Activated CD8-positive, alpha-beta memory T cell treated with anti-CD3 and anti-CD28 coated beads, Interleukin-2, amount 10 ng/mL, durations not matched to agents 7 days and 5 days (primary cell): ENCODE data around the gene AK6. TPM values are rescaled to one million over a fixed set of nuclear protein-coding genes. Genes with fewer than 3 reads are reported as not detected.

Experiments
- ATAC-seq: fragments of 150-1000 bp; cut with Tn5 transposase; one replicate; pipeline ENCODE4 v1.10.0; 2021; ENCODE audit warnings: moderate library complexity
- CTCF ChIA-PET: fragments of 350-600 bp; sonication (Branson Sonifier 250); formaldehyde crosslinking; loops from one replicate; lab custom pipeline; 2021; ENCODE audit warnings: antibody characterized with exemption; lab: Charles Lee
- DNase-seq: peaks from one replicate; pipeline ENCODE4 v3.0.0-alpha.2; 2020
- H3K27ac Mint-ChIP-seq: one replicate; pipeline ENCODE4 v1.8.0; 2021; ENCODE audit warnings: mild to moderate bottlenecking, mixed read lengths
- H3K27me3 Mint-ChIP-seq: one replicate; pipeline ENCODE4 v1.8.0; 2021; ENCODE audit warnings: mixed read lengths
- H3K36me3 Mint-ChIP-seq: one replicate; pipeline ENCODE4 v1.8.0; 2021; ENCODE audit warnings: mild to moderate bottlenecking, mixed read lengths
- H3K4me1 Mint-ChIP-seq: one replicate; pipeline ENCODE4 v1.8.0; 2021; ENCODE audit warnings: mixed read lengths
- H3K4me3 Mint-ChIP-seq: one replicate; pipeline ENCODE4 v1.8.0; 2021; ENCODE audit warnings: mild to moderate bottlenecking, moderate library complexity, mixed read lengths
- H3K9me3 Mint-ChIP-seq: one replicate; pipeline ENCODE4 v1.8.0; 2022; ENCODE audit warnings: low read depth, mixed read lengths
- total RNA-seq, 2 experiments: library from RNA; stranded (reverse); gene quantifications; one replicate each; pipeline ENCODE4 v1.2.3, GENCODE V29; 2021

The AK6 gene
- total RNA-seq, 2 experiments from 2014 or later = 31.8 to 49.1 TPM

DNA sequence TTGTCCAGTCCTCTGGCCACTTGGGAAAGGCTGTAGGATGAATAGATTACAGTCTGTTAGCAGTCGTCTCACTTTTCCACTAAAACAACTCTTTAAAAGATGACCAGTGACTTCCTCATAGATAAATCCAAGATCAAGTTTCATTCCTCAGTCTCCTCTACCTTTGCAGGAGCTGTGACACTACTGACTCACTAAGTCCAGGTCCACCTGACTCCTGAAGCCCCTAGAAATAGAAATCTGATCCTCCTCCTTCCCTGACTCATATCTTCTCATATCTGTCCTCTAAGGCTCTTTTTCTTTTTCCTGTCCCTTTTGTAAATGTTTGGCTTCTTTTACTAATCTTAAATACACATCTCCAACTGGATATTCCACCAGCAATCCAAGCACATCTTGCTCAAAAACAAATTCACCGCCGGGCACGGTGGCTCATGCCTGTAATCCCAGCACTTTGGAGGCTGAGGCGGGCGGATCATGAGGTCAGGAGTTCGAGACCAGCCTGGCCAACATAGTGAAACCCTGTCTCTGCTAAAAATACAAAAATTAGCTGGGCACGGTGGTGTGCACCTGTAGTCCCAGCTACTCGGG, 39.3 kb downstream of the AK6 start:
- Mint-ChIP-seq H3K27me3 (no peaks in the 10 kb centered on the region), H3K4me1 (peaks cover 14% of the 10 kb centered on the region), H3K4me3 (no peak overlapping the region), H3K36me3 (peaks cover 1% of the 10 kb centered on the region), H3K27ac (no peak overlapping the region), H3K9me3 (no peaks in the 10 kb centered on the region)
- ATAC-seq (no peak), DNase-seq (no peak)
- CTCF ChIA-PET = no interaction called here

DNA sequence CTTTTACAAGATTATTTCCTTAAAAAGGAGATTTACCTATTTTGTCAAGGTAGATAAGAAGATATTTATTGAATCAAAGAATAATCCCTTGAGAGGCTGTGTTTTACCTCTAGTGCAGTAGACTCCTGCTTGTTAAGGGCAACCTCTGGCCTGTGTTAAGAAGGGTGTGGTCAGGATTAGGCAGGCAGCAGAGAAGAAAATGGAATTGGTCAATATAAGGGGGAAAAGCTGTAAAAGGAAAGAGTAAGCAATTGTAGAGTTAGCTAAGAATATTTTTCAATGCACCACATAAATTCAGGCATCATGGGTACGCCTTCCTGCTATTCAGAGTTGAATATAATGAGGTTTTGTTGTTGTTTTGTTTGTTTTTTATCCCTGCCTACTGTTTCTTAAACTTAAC, 43.0 kb downstream of the AK6 start:
- CTCF ChIA-PET = interaction anchor here (0.9 to 1.2 kb wide), 2 partner anchors 9 to 220 kb away, joined by 4 read pairs; no protein-coding TSS in a partner anchor
- peaks cover 1% of the 10 kb centered on the region for H3K36me3 Mint-ChIP-seq
- H3K9me3 Mint-ChIP-seq = no peaks in the 10 kb centered on the region
- no peak overlapping the region for H3K27ac Mint-ChIP-seq
- DNase-seq = no peak
- H3K27me3 Mint-ChIP-seq = no peaks in the 10 kb centered on the region
- no peak for ATAC-seq
- H3K4me1 Mint-ChIP-seq = no peaks in the 10 kb centered on the region
- no peak overlapping the region for H3K4me3 Mint-ChIP-seq

DNA sequence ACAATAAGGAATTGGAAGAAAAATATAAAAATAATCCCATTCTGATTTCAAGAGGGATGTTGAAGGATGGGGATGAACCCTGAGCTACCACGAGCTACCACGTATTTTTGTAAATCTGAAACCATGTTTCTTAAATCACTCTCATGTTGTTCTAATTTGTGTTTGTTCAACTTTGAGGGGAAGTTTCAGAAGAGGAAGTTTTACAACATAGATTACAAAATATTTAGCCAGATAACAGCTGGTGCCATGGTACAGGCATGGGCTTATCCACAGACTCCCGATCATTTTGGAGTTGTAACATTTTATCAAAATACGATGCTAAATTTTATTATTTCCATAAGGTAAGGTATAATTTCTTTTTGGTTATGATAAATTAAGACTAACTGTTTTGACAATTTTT, 51.9 kb downstream of the AK6 start:
- CTCF ChIA-PET = no interaction called here
- H3K9me3 Mint-ChIP-seq = no peaks in the 10 kb centered on the region
- no peaks in the 10 kb centered on the region for H3K27me3 Mint-ChIP-seq
- ATAC-seq = no peak
- H3K27ac Mint-ChIP-seq = no peak overlapping the region
- no peak overlapping the region for H3K4me3 Mint-ChIP-seq
- H3K36me3 Mint-ChIP-seq = peaks cover 28% of the 10 kb centered on the region
- no peaks in the 10 kb centered on the region for H3K4me1 Mint-ChIP-seq
- no peak for DNase-seq

DNA sequence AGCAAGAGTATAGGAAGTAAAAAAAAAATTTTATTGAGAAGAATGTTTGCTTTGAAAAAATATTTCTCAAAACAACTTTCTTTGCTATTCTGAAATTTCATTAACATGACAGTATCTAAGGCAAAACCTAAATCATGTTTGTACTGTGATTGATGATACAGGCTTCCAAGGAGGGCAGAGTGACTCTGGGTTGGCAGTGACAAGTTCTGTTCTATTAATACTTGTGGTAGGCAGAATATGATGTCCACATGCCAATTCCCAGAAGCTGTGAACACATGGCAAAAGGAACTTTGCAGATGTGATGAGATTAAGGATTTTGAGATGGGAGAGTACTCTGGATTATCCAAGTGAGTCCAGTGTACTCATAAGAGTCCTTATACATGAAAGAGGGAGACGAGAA, 53.3 kb downstream of the AK6 start:
- H3K4me1 Mint-ChIP-seq = no peaks in the 10 kb centered on the region
- no peaks in the 10 kb centered on the region for H3K27me3 Mint-ChIP-seq
- DNase-seq (no peak), ATAC-seq (no peak)
- CTCF ChIA-PET = interaction anchor here (0.7 to 1.0 kb wide), 2 partner anchors 19 to 91 kb away, joined by 3 to 4 read pairs; no protein-coding TSS in a partner anchor
- no peak overlapping the region for H3K27ac Mint-ChIP-seq
- H3K9me3 Mint-ChIP-seq = peaks cover 1% of the 10 kb centered on the region
- H3K4me3 Mint-ChIP-seq = no peak overlapping the region
- H3K36me3 Mint-ChIP-seq = peaks cover 30% of the 10 kb centered on the region

DNA sequence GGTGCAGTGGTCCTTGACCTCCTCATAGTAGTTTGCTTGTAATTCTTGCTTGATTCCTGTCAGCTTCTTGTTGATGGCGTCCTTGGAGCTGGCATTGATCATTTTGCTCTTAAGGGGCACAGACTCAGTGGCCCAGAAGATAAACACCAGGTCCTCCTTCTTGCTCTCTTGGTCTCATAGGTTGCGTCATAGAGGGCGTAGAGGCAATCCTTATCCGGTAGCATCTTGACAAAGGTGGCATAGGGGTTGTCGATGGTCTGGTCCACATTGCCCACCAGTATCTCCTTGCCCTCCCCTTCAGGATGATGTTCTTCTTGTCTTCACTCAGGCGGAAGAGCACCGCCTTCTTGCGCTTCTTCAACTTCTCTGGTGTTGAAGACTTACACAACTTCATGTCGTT, 55.9 kb downstream of the AK6 start:
- no peak overlapping the region for H3K4me3 Mint-ChIP-seq
- ATAC-seq (no peak), DNase-seq (no peak)
- CTCF ChIA-PET = no interaction called here
- peaks cover 9% of the 10 kb centered on the region for H3K9me3 Mint-ChIP-seq
- H3K4me1 Mint-ChIP-seq = peaks cover 1% of the 10 kb centered on the region
- no peak overlapping the region for H3K27ac Mint-ChIP-seq
- H3K27me3 Mint-ChIP-seq = no peaks in the 10 kb centered on the region
- peaks cover 42% of the 10 kb centered on the region for H3K36me3 Mint-ChIP-seq

DNA sequence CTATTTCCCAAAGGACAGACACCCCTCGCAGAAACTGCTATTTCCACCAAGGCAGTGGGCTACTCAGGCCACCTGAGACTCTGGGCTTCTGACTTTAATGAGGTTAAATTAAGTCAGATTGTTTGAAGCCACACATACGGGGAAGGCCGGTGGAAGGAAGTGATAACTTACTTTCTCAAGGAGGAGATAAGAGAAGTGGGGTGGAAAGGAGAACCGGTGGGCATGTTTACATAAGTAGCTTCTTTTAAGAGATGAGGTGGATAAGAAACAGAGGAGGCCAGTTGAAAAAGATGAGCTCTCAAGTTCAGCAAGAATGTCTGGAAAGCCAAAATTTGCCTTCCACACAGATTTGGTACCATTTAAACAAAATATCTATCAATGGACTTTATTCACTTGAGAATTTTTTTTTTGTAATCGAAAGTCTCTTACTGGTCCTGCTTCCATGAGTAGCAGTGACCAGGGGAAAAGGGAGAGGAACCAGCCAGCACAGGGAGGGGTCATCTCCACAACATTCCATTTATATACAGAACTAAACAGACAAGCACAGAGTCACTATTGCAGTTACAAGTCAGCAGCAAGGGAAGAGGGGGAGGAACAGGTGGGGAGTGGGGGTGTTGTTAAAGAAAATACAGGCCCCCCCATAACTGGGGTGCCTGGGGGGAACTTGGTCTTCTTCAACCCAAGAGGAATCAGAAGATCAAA, 56.7 kb downstream of the AK6 start:
- Mint-ChIP-seq H3K4me3 (no peak overlapping the region), H3K4me1 (peaks cover 3% of the 10 kb centered on the region), H3K27me3 (no peaks in the 10 kb centered on the region), H3K36me3 (peaks cover 50% of the 10 kb centered on the region), H3K27ac (no peak overlapping the region), H3K9me3 (peaks cover 11% of the 10 kb centered on the region)
- ATAC-seq (no peak), DNase-seq (no peak)
- CTCF ChIA-PET = no interaction called here

DNA sequence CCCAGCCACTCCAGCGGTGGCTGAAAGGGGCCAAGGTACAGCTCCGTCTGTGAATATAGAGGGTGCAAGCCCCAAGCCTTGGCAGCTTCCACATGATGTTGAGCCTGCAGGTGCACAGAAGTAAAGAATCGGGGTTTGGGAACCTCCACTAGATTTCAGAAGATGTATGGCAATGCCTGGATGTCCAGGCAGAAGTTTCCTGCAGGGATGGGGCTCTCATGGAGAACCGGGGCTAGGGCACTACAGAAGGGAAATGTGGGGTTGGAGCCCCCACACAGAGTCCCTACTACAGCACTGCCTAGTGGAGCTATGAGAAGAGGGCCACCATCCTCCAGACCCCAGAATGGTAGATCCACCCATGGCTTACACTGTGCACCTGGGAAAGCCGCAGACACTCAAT, 59.9 kb downstream of the AK6 start:
- H3K27ac Mint-ChIP-seq = no peak overlapping the region
- peaks cover 3% of the 10 kb centered on the region for H3K4me1 Mint-ChIP-seq
- CTCF ChIA-PET = interaction anchor here (1.1 kb wide), 1 partner anchor 274 kb away, joined by 3 read pairs; no protein-coding TSS in a partner anchor
- H3K27me3 Mint-ChIP-seq = no peaks in the 10 kb centered on the region
- DNase-seq = no peak
- no peak for ATAC-seq
- peaks cover 62% of the 10 kb centered on the region for H3K36me3 Mint-ChIP-seq
- no peak overlapping the region for H3K4me3 Mint-ChIP-seq
- H3K9me3 Mint-ChIP-seq = peaks cover 11% of the 10 kb centered on the region

DNA sequence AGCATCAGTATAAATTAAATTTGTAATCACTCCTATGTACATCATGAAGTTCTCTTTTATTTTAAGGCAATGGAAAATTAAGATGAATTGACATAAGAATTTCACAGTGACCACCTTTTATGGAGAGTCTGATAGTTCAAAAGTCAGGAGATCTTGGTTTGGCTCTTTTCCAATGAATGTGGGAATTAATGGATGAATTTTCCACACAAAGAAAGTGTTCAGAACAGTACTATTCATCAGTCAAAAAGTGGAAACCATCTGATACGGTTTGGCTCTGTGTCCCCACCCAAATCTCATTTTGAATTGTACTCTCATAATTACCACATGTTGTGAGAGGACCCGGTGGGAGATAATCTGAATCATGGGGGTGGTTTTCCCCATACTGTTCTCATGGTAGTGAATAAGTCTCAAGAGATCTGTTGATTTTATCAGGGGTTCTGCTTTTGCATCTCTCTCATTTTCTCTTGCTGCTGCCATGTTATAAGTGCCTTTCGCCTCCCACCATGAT, 61.2 kb downstream of the AK6 start:
- H3K36me3 Mint-ChIP-seq = peaks cover 55% of the 10 kb centered on the region
- H3K27ac Mint-ChIP-seq = no peak overlapping the region
- DNase-seq = no peak
- no peaks in the 10 kb centered on the region for H3K27me3 Mint-ChIP-seq
- H3K4me1 Mint-ChIP-seq = peaks cover 3% of the 10 kb centered on the region
- no peak for ATAC-seq
- CTCF ChIA-PET = no interaction called here
- H3K9me3 Mint-ChIP-seq = peaks cover 11% of the 10 kb centered on the region
- H3K4me3 Mint-ChIP-seq = no peak overlapping the region

DNA sequence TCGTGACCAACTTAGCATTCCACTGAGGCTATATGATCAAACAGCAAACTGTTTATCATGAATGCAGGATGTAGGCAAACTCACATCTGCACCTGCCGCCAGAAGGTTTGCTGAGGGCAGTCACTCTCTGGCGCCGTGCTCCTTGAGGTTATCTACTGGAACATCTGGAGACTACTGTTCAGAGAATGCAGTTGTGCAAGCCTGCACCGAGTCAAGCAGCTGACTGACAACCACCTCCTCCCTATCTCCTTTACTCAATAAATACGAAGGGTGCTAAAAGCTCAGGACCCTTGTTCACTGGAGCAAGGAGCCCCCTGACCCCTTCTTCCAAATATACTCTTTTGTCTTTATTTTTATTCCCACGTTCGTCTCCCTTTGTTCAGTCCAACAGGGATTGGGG, 63.8 kb downstream of the AK6 start:
- Mint-ChIP-seq H3K4me1 (peaks cover 3% of the 10 kb centered on the region), H3K9me3 (peaks cover 9% of the 10 kb centered on the region), H3K36me3 (peaks cover 46% of the 10 kb centered on the region), H3K4me3 (no peak overlapping the region), H3K27ac (no peak overlapping the region), H3K27me3 (no peaks in the 10 kb centered on the region)
- no peak for ATAC-seq
- DNase-seq = no peak
- CTCF ChIA-PET = interaction anchor here (0.7 kb wide), 1 partner anchor 19 kb away, joined by 3 read pairs; no protein-coding TSS in a partner anchor

Other genes with a start within 250 kb of the AK6 start
- gene CCNB1, start 202.4 kb downstream of the AK6 start, total RNA-seq = 100 to 1,000 TPM; 171 to 206 TPM
- gene CENPH, start 179.9 kb downstream of the AK6 start, total RNA-seq = 10 to 100 TPM; 50.2 to 55.5 TPM
- gene CDK7, start 134.6 kb downstream of the AK6 start, total RNA-seq = 10 to 100 TPM; 27.5 to 29.1 TPM
- gene CCDC125, start 36.7 kb downstream of the AK6 start, total RNA-seq = 10 to 100 TPM in 1 of 2 experiments, 1 to 10 TPM in 1; 9.4 to 11.2 TPM
- gene TAF9, start within 50 bp of the AK6 start, total RNA-seq = 10 to 100 TPM; 48.9 to 63.1 TPM
- 10 to 100 TPM; 19.7 to 26.4 TPM for gene RAD17, start 298 bp upstream of the AK6 start, total RNA-seq
- under 1 TPM; 0.18 to 0.26 TPM for gene MARVELD2, start 45.6 kb upstream of the AK6 start, total RNA-seq
- gene OCLN, start 123.3 kb upstream of the AK6 start, total RNA-seq = 1 to 10 TPM in 1 of 2 experiments, under 1 TPM in 1; 0.91 to 1.9 TPM
- 10 to 100 TPM; 33.5 to 34.5 TPM for gene GTF2H2C, start 190.7 kb upstream of the AK6 start, total RNA-seq